ENCODE measurements around the gene TESK2.
A peak's percentile ranks its signal among the peaks of the same experiment; 100 is the strongest.

Gene TESK2

DNA sequence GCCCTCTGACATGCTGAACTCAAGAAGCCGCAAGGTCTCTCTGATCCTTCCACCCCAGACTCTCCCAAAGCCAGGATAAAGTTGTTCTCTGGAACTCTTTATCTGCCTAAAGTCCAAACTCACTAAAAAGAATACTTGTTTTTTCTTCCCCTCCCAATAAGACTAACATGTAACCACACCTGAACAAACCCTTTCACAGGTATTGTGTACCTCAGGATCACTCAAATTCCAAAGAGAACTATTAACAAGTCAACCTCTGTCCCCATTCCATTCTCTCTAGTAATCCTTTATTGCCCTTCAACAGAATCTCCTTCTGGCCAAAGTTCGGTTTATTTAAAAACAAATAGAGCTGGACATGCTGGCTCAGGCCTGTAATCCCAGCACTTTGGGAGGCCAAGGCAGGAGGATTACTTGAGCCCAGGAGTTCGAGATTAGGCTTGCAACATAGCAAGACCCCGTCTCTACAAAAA lies 155.1 kb downstream of the TESK2 start:
- Histone ChIP-seq H3K4me1 (ENCODE audit: insufficient read depth, low read length) (peaks cover 14% of the 10 kb centered on the region), H3K9ac (ENCODE audit: low read depth, low read length) (no peak overlapping the region), H3K9me3 (ENCODE audit: insufficient read depth, low read length, severe bottlenecking) (no peaks in the 10 kb centered on the region), H2AFZ (ENCODE audit: low read depth, low read length) (no peak overlapping the region), H3K27ac (ENCODE audit: low read length) (no peak overlapping the region), H3K27me3 (ENCODE audit: insufficient read depth, low read length, poor library complexity) (no peaks in the 10 kb centered on the region), H3K36me3 (ENCODE audit: insufficient read depth, low read length) (peaks cover 46% of the 10 kb centered on the region), H4K20me1 (ENCODE audit: insufficient read depth, low read length) (peaks cover under 1% of the 10 kb centered on the region; the same call in 1 of the 2 replicates), H3K4me3 (ENCODE audit: low read depth in 1 of 2, low read length in 2 of 2) (no peak overlapping the region), H3K4me2 (ENCODE audit: insufficient read depth, low read length) (no peak overlapping the region), H3K79me2 (ENCODE audit: insufficient read depth, low read length) (peaks cover 27% of the 10 kb centered on the region)
- no peak for DNase-seq
- no peak for TF ChIP-seq EZH2 (IDR thresholded peaks at IDR 0.05; ENCODE audit: borderline replicate concordance, low read depth, low read length, severe bottlenecking)
- TF ChIP-seq, protein P1, sequence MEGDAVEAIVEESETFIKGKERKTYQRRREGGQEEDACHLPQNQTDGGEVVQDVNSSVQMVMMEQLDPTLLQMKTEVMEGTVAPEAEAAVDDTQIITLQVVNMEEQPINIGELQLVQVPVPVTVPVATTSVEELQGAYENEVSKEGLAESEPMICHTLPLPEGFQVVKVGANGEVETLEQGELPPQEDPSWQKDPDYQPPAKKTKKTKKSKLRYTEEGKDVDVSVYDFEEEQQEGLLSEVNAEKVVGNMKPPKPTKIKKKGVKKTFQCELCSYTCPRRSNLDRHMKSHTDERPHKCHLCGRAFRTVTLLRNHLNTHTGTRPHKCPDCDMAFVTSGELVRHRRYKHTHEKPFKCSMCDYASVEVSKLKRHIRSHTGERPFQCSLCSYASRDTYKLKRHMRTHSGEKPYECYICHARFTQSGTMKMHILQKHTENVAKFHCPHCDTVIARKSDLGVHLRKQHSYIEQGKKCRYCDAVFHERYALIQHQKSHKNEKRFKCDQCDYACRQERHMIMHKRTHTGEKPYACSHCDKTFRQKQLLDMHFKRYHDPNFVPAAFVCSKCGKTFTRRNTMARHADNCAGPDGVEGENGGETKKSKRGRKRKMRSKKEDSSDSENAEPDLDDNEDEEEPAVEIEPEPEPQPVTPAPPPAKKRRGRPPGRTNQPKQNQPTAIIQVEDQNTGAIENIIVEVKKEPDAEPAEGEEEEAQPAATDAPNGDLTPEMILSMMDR (IDR thresholded peaks at IDR 0.05; ENCODE audit: borderline replicate concordance, extremely low read depth, low read length, poor library complexity, severe bottlenecking), result no peak
- ATAC-seq (ENCODE audit: insufficient read depth, low read depth), result no peak

DNA sequence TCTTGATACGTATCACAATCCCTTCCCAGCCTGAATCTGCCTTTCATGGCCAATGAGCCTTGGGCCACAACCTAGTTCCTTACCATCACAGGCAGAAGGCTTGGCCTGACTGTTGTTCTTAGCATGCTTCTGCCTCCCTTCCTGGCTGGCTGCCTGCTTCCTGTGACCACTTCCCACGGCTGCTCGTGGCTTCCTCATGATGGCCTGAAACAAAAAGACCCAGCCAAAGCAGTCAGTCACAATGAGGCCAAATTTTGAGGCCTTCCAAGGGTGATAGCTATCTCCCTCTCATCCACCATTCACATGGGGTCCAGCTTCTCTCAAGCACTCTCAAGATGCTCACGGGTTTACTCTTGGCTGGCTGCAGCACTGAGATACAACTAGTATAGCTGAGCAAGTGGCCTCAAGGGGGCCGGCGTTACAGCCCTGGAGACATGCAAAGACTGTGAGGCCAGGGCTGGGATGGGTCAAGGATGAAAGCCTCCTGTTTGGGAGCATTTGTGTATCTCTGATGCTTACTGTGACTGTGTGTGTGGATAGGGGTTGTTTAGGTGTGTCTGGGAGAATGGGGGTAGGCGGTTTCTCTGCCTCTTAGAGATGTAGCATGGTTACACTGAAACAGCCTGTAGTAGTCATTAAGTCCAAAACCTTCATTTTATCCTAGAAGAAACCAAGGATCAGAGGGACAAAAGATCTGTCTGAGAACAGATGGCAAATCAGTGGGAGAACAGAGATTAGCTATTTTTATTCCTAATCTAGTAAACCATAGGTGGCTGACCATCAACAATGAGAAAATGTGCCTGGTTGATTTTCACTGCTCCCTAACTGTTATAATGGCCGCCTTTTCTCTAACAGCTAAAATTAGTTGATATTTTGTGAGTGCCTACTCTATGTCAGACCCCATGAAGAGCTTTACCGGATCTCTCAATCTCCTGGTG lies 156.4 kb downstream of the TESK2 start:
- Histone ChIP-seq H2AFZ (ENCODE audit: low read depth, low read length) (no peak overlapping the region), H3K4me1 (ENCODE audit: insufficient read depth, low read length) (peaks cover 11% of the 10 kb centered on the region), H3K4me3 (ENCODE audit: low read depth in 1 of 2, low read length in 2 of 2) (no peak overlapping the region), H3K9ac (ENCODE audit: low read depth, low read length) (no peak overlapping the region), H3K27me3 (ENCODE audit: insufficient read depth, low read length, poor library complexity) (no peaks in the 10 kb centered on the region), H3K4me2 (ENCODE audit: insufficient read depth, low read length) (no peak overlapping the region), H4K20me1 (ENCODE audit: insufficient read depth, low read length) (no peaks in the 10 kb centered on the region), H3K9me3 (ENCODE audit: insufficient read depth, low read length, severe bottlenecking) (no peaks in the 10 kb centered on the region), H3K27ac (ENCODE audit: low read length) (no peak overlapping the region), H3K36me3 (ENCODE audit: insufficient read depth, low read length) (peaks cover 47% of the 10 kb centered on the region), H3K79me2 (ENCODE audit: insufficient read depth, low read length) (peaks cover 15% of the 10 kb centered on the region)
- DNase-seq (peak; percentile 19), ATAC-seq (ENCODE audit: insufficient read depth, low read depth) (no peak)
- no peak for TF ChIP-seq EZH2 (IDR thresholded peaks at IDR 0.05; ENCODE audit: borderline replicate concordance, low read depth, low read length, severe bottlenecking)
- TF ChIP-seq, protein P1 (IDR thresholded peaks at IDR 0.05; ENCODE audit: borderline replicate concordance, extremely low read depth, low read length, poor library complexity, severe bottlenecking), result no peak

- H3K36me3 ChIP-seq (ENCODE audit: insufficient read depth, low read length), result peaks cover 47% of the 10 kb centered on the region
- no peak overlapping the region for H3K27ac ChIP-seq (ENCODE audit: low read length)
- H3K27me3 ChIP-seq (ENCODE audit: insufficient read depth, low read length, poor library complexity), result no peaks in the 10 kb centered on the region
- no peak overlapping the region for H3K9ac ChIP-seq (ENCODE audit: low read depth, low read length)
- no peak for TF ChIP-seq EZH2 (IDR thresholded peaks at IDR 0.05; ENCODE audit: borderline replicate concordance, low read depth, low read length, severe bottlenecking)
- TF ChIP-seq, protein P1 (IDR thresholded peaks at IDR 0.05; ENCODE audit: borderline replicate concordance, extremely low read depth, low read length, poor library complexity, severe bottlenecking), result no peak
- DNase-seq (no peak), ATAC-seq (ENCODE audit: insufficient read depth, low read depth) (no peak)
- no peak overlapping the region for H3K4me3 ChIP-seq (ENCODE audit: low read depth in 1 of 2, low read length in 2 of 2)
- no peak overlapping the region for H3K4me2 ChIP-seq (ENCODE audit: insufficient read depth, low read length)
- no peak overlapping the region for H2AFZ ChIP-seq (ENCODE audit: low read depth, low read length)
- 0 out of 2 replicates have a peak, but pooled peaks cover under 1% of the 10 kb centered on the region for H3K79me2 ChIP-seq (ENCODE audit: insufficient read depth, low read length)
- no peaks in the 10 kb centered on the region for H4K20me1 ChIP-seq (ENCODE audit: insufficient read depth, low read length)
- peaks cover 15% of the 10 kb centered on the region for H3K4me1 ChIP-seq (ENCODE audit: insufficient read depth, low read length)
- H3K9me3 ChIP-seq (ENCODE audit: insufficient read depth, low read length, severe bottlenecking), result no peaks in the 10 kb centered on the region
Observed at GRCh38 chr1:45332346-45332720, 158.6 kb downstream of the TESK2 start.
